Measurements from ENCODE around the gene SLC25A26. TPM values are rescaled to one million over a fixed set of nuclear protein-coding genes. Genes with fewer than 3 reads are reported as not detected.

Gene SLC25A26
- total and polyA plus RNA-seq, 2 donors = 16.2 to 20.9 TPM

DNA sequence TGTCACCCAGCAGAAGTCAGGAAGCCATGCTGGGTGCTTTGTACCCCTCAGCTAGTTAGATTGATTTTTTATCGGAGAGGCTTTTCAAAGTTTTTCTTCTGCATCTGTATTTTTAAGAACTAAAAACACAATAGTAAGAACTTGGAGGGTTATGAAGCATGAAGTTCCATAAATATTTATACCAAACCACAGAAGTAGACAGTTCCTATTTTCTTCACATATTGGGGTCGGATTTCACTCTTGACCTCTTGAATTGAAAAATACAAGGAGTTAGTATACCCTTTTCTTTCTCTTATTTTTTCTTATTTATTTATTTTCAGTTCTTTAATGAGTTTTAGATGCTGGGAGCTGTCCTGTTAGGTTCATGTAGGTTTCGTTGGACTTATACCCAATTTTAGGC, 35.1 kb downstream of the SLC25A26 start:
- Histone ChIP-seq H3K4me3 (ENCODE audit: low read length in 2 of 2) (no peak overlapping the region), H3K36me3 (ENCODE audit: control insufficient read depth in 2 of 2, insufficient read depth in 2 of 2, low read length in 1 of 2) (peaks cover 0 to 3% of the 10 kb centered on the region in 2 donors), H3K4me1 (ENCODE audit: control insufficient read depth in 2 of 2, insufficient read depth in 2 of 2, low read length in 2 of 2) (no peaks in the 10 kb centered on the region), H3K27me3 (ENCODE audit: control insufficient read depth in 2 of 2, insufficient read depth in 1 of 2, low read length in 1 of 2) (no peaks in the 10 kb centered on the region), H3K27ac (ENCODE audit: low read depth in 1 of 2, low read length in 1 of 2) (no peak overlapping the region), H3K9me3 (ENCODE audit: control insufficient read depth in 2 of 2, insufficient read depth in 1 of 2, low read length in 1 of 2) (no peaks in the 10 kb centered on the region)
- DNase-seq (ENCODE audit: low read depth in 6 of 9, low spot score in 9 of 9) = no peak
- WGBS = 96% methylated on average over 3 of the region's 3 CpGs

DNA sequence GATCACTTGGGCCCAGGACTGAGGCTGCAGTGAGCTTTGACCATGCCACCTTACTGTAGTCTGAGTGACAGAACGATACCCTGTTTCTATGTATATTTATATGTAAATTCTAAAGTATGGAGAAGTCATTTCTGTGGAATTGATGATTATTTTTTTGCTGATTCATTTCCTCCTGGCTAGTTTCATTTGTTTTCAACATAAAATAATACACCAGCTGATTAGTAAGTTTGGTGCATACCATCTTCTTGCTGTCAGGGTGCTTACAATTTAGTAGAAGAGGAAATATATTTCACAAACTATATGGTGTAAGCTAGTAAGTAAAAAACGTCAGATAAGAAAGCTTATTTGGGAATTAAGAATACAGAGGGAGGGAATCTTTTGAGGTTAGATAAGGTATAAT, 36.0 kb downstream of the SLC25A26 start:
- 94% methylated on average over 2 of the region's 2 CpGs for WGBS
- Histone ChIP-seq H3K27me3 (ENCODE audit: control insufficient read depth in 2 of 2, insufficient read depth in 1 of 2, low read length in 1 of 2) (no peaks in the 10 kb centered on the region), H3K9me3 (ENCODE audit: control insufficient read depth in 2 of 2, insufficient read depth in 1 of 2, low read length in 1 of 2) (no peaks in the 10 kb centered on the region), H3K4me3 (ENCODE audit: low read length in 2 of 2) (no peak overlapping the region), H3K4me1 (ENCODE audit: control insufficient read depth in 2 of 2, insufficient read depth in 2 of 2, low read length in 2 of 2) (no peaks in the 10 kb centered on the region), H3K27ac (ENCODE audit: low read depth in 1 of 2, low read length in 1 of 2) (no peak overlapping the region), H3K36me3 (ENCODE audit: control insufficient read depth in 2 of 2, insufficient read depth in 2 of 2, low read length in 1 of 2) (peaks cover 0 to 3% of the 10 kb centered on the region in 2 donors)
- no peak for DNase-seq (ENCODE audit: low read depth in 6 of 9, low spot score in 9 of 9)

DNA sequence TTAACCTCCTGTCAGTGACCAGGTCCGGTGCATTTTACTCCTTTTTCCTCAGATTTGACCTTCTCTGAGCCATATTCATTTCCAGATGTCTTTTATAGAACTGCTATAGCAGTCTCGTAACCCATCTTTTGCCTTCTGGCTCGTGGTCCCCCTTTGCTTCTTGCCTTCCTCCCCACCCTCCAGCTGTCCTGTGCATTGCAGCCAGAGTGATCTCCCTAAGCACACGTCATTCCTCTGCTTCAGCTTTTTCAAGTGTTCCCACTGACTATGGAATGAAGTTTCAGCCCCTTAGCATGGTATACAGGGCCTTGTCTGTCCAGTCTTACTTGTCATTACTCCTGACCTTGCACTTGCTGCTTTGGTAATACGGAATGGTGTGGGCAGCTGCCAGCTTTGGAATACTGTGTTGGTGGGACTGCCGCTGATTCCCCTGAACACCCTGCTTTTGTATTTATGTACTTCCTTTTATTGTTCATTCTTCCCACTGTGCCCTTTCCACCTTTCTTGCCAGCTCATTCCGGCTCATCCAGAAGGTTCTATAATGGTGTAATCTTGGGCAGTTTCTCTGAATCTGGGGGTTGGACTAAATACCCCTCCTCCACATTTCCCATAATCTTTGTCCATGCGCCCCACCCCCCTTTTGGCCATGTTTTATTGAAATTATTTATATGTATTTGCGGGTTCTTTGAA, 38.9 kb downstream of the SLC25A26 start:
- no peak overlapping the region for H3K4me3 ChIP-seq (ENCODE audit: low read length in 2 of 2)
- no peaks in the 10 kb centered on the region for H3K4me1 ChIP-seq (ENCODE audit: control insufficient read depth in 2 of 2, insufficient read depth in 2 of 2, low read length in 2 of 2)
- no peak overlapping the region for H3K27ac ChIP-seq (ENCODE audit: low read depth in 1 of 2, low read length in 1 of 2)
- H3K27me3 ChIP-seq (ENCODE audit: control insufficient read depth in 2 of 2, insufficient read depth in 1 of 2, low read length in 1 of 2) = no peaks in the 10 kb centered on the region
- 92% methylated on average over 9 of the region's 9 CpGs for WGBS
- H3K36me3 ChIP-seq (ENCODE audit: control insufficient read depth in 2 of 2, insufficient read depth in 2 of 2, low read length in 1 of 2) = peaks cover 0 to 7% of the 10 kb centered on the region in 2 donors
- DNase-seq (ENCODE audit: low read depth in 6 of 9, low spot score in 9 of 9) = no peak
- H3K9me3 ChIP-seq (ENCODE audit: control insufficient read depth in 2 of 2, insufficient read depth in 1 of 2, low read length in 1 of 2) = no peaks in the 10 kb centered on the region

DNA sequence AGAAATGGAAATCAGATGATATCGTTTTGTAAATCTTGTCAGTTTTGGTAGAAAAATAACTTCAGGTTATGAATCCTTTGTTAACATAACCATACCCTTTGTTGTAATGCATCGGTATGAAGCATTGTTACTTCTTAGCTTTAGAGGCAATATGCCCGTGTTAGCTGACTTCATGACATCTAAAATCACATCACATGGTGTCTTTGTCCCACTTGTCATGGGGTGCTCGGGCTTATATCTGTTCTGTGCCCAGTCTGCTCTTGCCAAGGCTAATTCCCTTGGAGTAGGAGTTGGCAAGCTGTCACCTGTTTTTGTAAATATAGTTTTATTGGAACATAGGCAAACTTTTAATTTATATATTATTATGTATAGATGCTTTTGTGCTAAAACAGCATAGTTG, 39.6 kb downstream of the SLC25A26 start:
- H3K4me3 ChIP-seq (ENCODE audit: low read length in 2 of 2) = no peak overlapping the region
- H3K36me3 ChIP-seq (ENCODE audit: control insufficient read depth in 2 of 2, insufficient read depth in 2 of 2, low read length in 1 of 2) = peaks cover 0 to 7% of the 10 kb centered on the region in 2 donors
- no peak overlapping the region for H3K27ac ChIP-seq (ENCODE audit: low read depth in 1 of 2, low read length in 1 of 2)
- no peaks in the 10 kb centered on the region for H3K9me3 ChIP-seq (ENCODE audit: control insufficient read depth in 2 of 2, insufficient read depth in 1 of 2, low read length in 1 of 2)
- no peak for DNase-seq (ENCODE audit: low read depth in 6 of 9, low spot score in 9 of 9)
- 98% methylated on average over 4 of the region's 4 CpGs for WGBS
- no peaks in the 10 kb centered on the region for H3K27me3 ChIP-seq (ENCODE audit: control insufficient read depth in 2 of 2, insufficient read depth in 1 of 2, low read length in 1 of 2)
- no peaks in the 10 kb centered on the region for H3K4me1 ChIP-seq (ENCODE audit: control insufficient read depth in 2 of 2, insufficient read depth in 2 of 2, low read length in 2 of 2)

GRCh38 chr3:66261355-66261754, 40.6 kb downstream of the SLC25A26 start:
- H3K9me3 ChIP-seq (ENCODE audit: control insufficient read depth in 2 of 2, insufficient read depth in 1 of 2, low read length in 1 of 2) = no peaks in the 10 kb centered on the region
- no peak overlapping the region for H3K4me3 ChIP-seq (ENCODE audit: low read length in 2 of 2)
- H3K27me3 ChIP-seq (ENCODE audit: control insufficient read depth in 2 of 2, insufficient read depth in 1 of 2, low read length in 1 of 2) = no peaks in the 10 kb centered on the region
- no peaks in the 10 kb centered on the region for H3K4me1 ChIP-seq (ENCODE audit: control insufficient read depth in 2 of 2, insufficient read depth in 2 of 2, low read length in 2 of 2)
- H3K36me3 ChIP-seq (ENCODE audit: control insufficient read depth in 2 of 2, insufficient read depth in 2 of 2, low read length in 1 of 2) = peaks cover 0 to 7% of the 10 kb centered on the region in 2 donors
- 97% methylated on average over 4 of the region's 4 CpGs for WGBS
- no peak overlapping the region for H3K27ac ChIP-seq (ENCODE audit: low read depth in 1 of 2, low read length in 1 of 2)
- DNase-seq (ENCODE audit: low read depth in 6 of 9, low spot score in 9 of 9) = no peak

DNA sequence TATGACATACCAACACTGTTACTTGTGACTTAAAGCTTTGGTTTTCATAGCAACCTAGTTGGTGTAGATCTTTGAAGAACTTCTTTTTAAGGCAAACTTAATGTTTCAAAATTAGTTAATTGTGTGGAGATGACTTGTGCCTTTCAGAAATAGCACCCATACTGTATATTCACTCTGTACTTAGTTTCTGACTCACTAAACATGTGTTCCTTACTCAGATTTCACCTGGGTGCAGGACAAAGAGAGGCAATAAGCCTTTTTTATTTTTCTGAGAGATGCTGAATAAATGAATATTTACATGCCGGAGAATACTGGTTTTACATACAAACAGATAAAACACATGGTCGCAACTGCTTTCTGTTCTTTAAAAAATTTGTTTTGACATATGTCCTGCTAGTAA, 44.8 kb downstream of the SLC25A26 start:
- Histone ChIP-seq H3K4me3 (ENCODE audit: low read length in 2 of 2) (no peak overlapping the region), H3K27me3 (ENCODE audit: control insufficient read depth in 2 of 2, insufficient read depth in 1 of 2, low read length in 1 of 2) (no peaks in the 10 kb centered on the region), H3K27ac (ENCODE audit: low read depth in 1 of 2, low read length in 1 of 2) (no peak overlapping the region), H3K36me3 (ENCODE audit: control insufficient read depth in 2 of 2, insufficient read depth in 2 of 2, low read length in 1 of 2) (peaks cover 0 to 4% of the 10 kb centered on the region in 2 donors), H3K4me1 (ENCODE audit: control insufficient read depth in 2 of 2, insufficient read depth in 2 of 2, low read length in 2 of 2) (no peaks in the 10 kb centered on the region), H3K9me3 (ENCODE audit: control insufficient read depth in 2 of 2, insufficient read depth in 1 of 2, low read length in 1 of 2) (no peaks in the 10 kb centered on the region)
- WGBS = 98% methylated on average over 2 of the region's 2 CpGs
- DNase-seq (ENCODE audit: low read depth in 6 of 9, low spot score in 9 of 9) = no peak

- Histone ChIP-seq H3K36me3 (ENCODE audit: control insufficient read depth in 2 of 2, insufficient read depth in 2 of 2, low read length in 1 of 2) (peaks cover 0 to 4% of the 10 kb centered on the region in 2 donors), H3K27ac (ENCODE audit: low read depth in 1 of 2, low read length in 1 of 2) (no peak overlapping the region), H3K9me3 (ENCODE audit: control insufficient read depth in 2 of 2, insufficient read depth in 1 of 2, low read length in 1 of 2) (no peaks in the 10 kb centered on the region), H3K4me1 (ENCODE audit: control insufficient read depth in 2 of 2, insufficient read depth in 2 of 2, low read length in 2 of 2) (no peaks in the 10 kb centered on the region), H3K27me3 (ENCODE audit: control insufficient read depth in 2 of 2, insufficient read depth in 1 of 2, low read length in 1 of 2) (no peaks in the 10 kb centered on the region), H3K4me3 (ENCODE audit: low read length in 2 of 2) (no peak overlapping the region)
- no peak for DNase-seq (ENCODE audit: low read depth in 6 of 9, low spot score in 9 of 9)
Observed at GRCh38 chr3:66266551-66266950, 45.8 kb downstream of the SLC25A26 start.

- DNase-seq (ENCODE audit: low read depth in 6 of 9, low spot score in 9 of 9) = no peak
- Histone ChIP-seq H3K9me3 (ENCODE audit: control insufficient read depth in 2 of 2, insufficient read depth in 1 of 2, low read length in 1 of 2) (no peaks in the 10 kb centered on the region), H3K27me3 (ENCODE audit: control insufficient read depth in 2 of 2, insufficient read depth in 1 of 2, low read length in 1 of 2) (no peaks in the 10 kb centered on the region), H3K4me3 (ENCODE audit: low read length in 2 of 2) (no peak overlapping the region), H3K27ac (ENCODE audit: low read depth in 1 of 2, low read length in 1 of 2) (no peak overlapping the region), H3K4me1 (ENCODE audit: control insufficient read depth in 2 of 2, insufficient read depth in 2 of 2, low read length in 2 of 2) (no peaks in the 10 kb centered on the region), H3K36me3 (ENCODE audit: control insufficient read depth in 2 of 2, insufficient read depth in 2 of 2, low read length in 1 of 2) (peaks cover 0 to 4% of the 10 kb centered on the region in 2 donors)
- 96% methylated on average over 4 of the region's 4 CpGs for WGBS
Observed at GRCh38 chr3:66267031-66267430, 46.2 kb downstream of the SLC25A26 start.

- no peak for DNase-seq (ENCODE audit: low read depth in 6 of 9, low spot score in 9 of 9)
- H3K36me3 ChIP-seq (ENCODE audit: control insufficient read depth in 2 of 2, insufficient read depth in 2 of 2, low read length in 1 of 2) = peaks cover 0 to 4% of the 10 kb centered on the region in 2 donors
- H3K4me1 ChIP-seq (ENCODE audit: control insufficient read depth in 2 of 2, insufficient read depth in 2 of 2, low read length in 2 of 2) = no peaks in the 10 kb centered on the region
- H3K9me3 ChIP-seq (ENCODE audit: control insufficient read depth in 2 of 2, insufficient read depth in 1 of 2, low read length in 1 of 2) = no peaks in the 10 kb centered on the region
- no peak overlapping the region for H3K27ac ChIP-seq (ENCODE audit: low read depth in 1 of 2, low read length in 1 of 2)
- H3K27me3 ChIP-seq (ENCODE audit: control insufficient read depth in 2 of 2, insufficient read depth in 1 of 2, low read length in 1 of 2) = no peaks in the 10 kb centered on the region
- no peak overlapping the region for H3K4me3 ChIP-seq (ENCODE audit: low read length in 2 of 2)
- 97% methylated on average over 5 of the region's 5 CpGs for WGBS
Observed at GRCh38 chr3:66267906-66268305, 47.1 kb downstream of the SLC25A26 start.
